Calu3 (cell line): ENCODE measurements around the gene MUCL3. TPM values are rescaled to one million over a fixed set of nuclear protein-coding genes. Genes with fewer than 3 reads are reported as not detected.
"Not testable (repeated sequence)": the region's sequence is repeated elsewhere in the genome, so short reads cannot be mapped to it uniquely, and the experiment has no call there.

Experiments
- BruUV-seq: library from RNA; stranded (reverse); fragments of 400-500 nt; replicated peaks from 2 replicates; lab custom pipeline; 2021; lab: Mats Ljungman, UMichigan
- CTCF ChIA-PET: fragments of 300-600 bp; sonication (Branson Sonifier 250); formaldehyde crosslinking; loops from one replicate; lab custom pipeline; 2022; ENCODE audit warnings: antibody characterized with exemption; lab: Charles Lee
- DNase-seq: peaks from one replicate; pipeline ENCODE4 v3.0.0; 2022
- H3K27ac Mint-ChIP-seq: one replicate; pipeline ENCODE4 v1.8.0; 2022; ENCODE audit warnings: mixed read lengths; ENCODE audit not compliant: unreplicated experiment
- H3K27me3 Mint-ChIP-seq: one replicate; pipeline ENCODE4 v1.8.0; 2022; ENCODE audit warnings: mixed read lengths; ENCODE audit not compliant: unreplicated experiment
- H3K36me3 Mint-ChIP-seq: one replicate; pipeline ENCODE4 v1.8.0; 2022; ENCODE audit warnings: mild to moderate bottlenecking, moderate library complexity, mixed read lengths; ENCODE audit not compliant: insufficient read depth, unreplicated experiment
- H3K4me1 Mint-ChIP-seq: one replicate; pipeline ENCODE4 v1.8.0; 2022; ENCODE audit warnings: mild to moderate bottlenecking, low read depth, mixed read lengths; ENCODE audit not compliant: unreplicated experiment
- H3K4me3 Mint-ChIP-seq: one replicate; pipeline ENCODE4 v1.8.0; 2022; ENCODE audit warnings: mild to moderate bottlenecking, low read depth, moderate library complexity, mixed read lengths; ENCODE audit not compliant: unreplicated experiment
- H3K9me3 Mint-ChIP-seq: one replicate; pipeline ENCODE4 v1.8.0; 2022; ENCODE audit warnings: low read depth, mixed read lengths; ENCODE audit not compliant: unreplicated experiment
- CTCF ChIP-seq: fragments of 200-600 bp; IDR thresholded peaks from one replicate; pipeline ENCODE4 v1.8.0; 2022; ENCODE audit warnings: antibody characterized with exemption; ENCODE audit not compliant: unreplicated experiment
- intact Hi-C: fragments of 100-400 bp; cut with micrococcal nuclease; formaldehyde crosslinking; loops from one replicate; pipeline ENCODE4 v1.10.0; 2022; ENCODE audit not compliant: unreplicated experiment
- total RNA-seq: library from RNA; stranded (reverse); gene quantifications from 2 replicates; pipeline ENCODE4 v1.2.3, GENCODE V29; 2022

The MUCL3 gene
- total RNA-seq, 1 experiment from 2014 or later, result 0.07 TPM

DNA sequence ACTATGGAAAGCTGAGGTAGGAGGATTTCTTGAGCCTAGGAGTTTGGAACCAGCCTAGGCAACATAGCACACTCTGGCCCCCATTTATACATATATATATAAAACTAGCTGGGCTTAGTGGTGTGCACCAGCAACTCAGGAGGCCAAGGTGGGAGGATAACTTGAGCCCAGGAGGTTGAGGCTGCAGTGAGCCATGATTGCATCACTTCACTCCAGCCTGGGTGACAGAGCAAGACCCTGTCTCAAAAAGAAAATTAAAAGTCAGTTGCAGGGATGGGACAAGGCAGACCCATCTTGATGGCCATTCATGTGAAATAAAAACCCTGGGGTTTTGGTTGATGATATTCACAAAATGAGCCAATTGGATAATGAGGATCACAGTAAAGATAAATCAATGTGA is 39.3 kb upstream of the MUCL3 start:
- CTCF ChIA-PET, result interaction anchor here (0.9 to 1.5 kb wide), 3 partner anchors 14 to 132 kb away, joined by 3 to 4 read pairs (median 3); no protein-coding TSS in a partner anchor
- Mint-ChIP-seq H3K36me3 (peaks cover 36% of the 10 kb centered on the region), H3K4me3 (no peak overlapping the region), H3K4me1 (peaks cover 8% of the 10 kb centered on the region), H3K9me3 (no peaks in the 10 kb centered on the region), H3K27ac (no peak overlapping the region), H3K27me3 (no peaks in the 10 kb centered on the region)
- DNase-seq, result no peak
- TF ChIP-seq CTCF, result no peak
- BruUV-seq, result no TSS peak
- intact Hi-C loops, result no loop called here

DNA sequence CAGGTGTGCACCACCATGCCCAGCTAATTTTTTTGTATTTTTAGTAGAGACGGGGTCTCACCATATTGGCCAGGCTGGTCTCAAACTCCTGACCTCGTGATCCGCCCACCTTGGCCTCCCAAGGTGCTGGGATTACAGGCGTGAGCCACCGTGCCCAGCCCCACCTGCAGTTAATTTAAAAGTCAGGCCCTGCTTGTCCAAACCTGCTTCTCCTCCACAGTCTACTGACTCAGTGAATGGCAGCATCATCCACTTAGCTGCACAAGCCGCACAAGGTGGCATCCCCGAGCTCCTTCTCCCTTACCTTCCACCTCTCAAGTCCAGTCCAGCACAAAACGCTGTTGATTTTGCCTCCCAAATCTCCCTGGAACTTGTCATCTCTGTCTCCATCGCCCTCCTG is 38.6 kb upstream of the MUCL3 start:
- H3K4me3 Mint-ChIP-seq, H3K9me3 Mint-ChIP-seq, intact Hi-C loops, BruUV-seq, H3K27ac Mint-ChIP-seq, H3K27me3 Mint-ChIP-seq, DNase-seq, H3K4me1 Mint-ChIP-seq: not testable (repeated sequence)
- H3K36me3 Mint-ChIP-seq, result peaks cover 32% of the 10 kb centered on the region
- CTCF ChIA-PET, result interaction anchor here (0.6 to 1.5 kb wide), 4 partner anchors 18 to 169 kb away, joined by 3 to 6 read pairs (median 4); partner anchors contain the start of gene DDR1

DNA sequence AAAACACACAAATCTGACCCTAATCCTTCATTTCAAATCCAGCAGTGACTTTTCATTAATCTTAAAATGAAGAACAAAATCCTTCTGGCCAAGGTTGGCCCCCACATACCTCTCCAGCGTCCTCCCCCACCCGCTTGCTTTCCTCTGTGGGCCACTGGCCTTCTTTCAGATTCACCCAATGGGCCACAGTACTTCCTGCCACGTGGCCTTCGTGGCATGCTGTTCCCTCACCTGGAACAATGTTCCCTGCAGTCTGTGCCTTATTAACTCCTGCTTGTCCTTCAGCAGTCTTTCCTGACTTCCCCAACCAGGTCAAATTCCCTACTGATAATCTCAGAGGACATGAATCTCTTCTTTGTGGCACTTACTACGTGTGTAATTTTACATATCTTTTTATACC is 38.1 kb upstream of the MUCL3 start:
- no peak for TF ChIP-seq CTCF
- no peak for DNase-seq
- CTCF ChIA-PET, result interaction anchor here (0.6 kb wide), 1 partner anchor 18 kb away, joined by 3 read pairs; the partner anchor contains the start of gene DDR1
- Mint-ChIP-seq H3K4me3 (no peak overlapping the region), H3K27me3 (no peaks in the 10 kb centered on the region), H3K27ac (no peak overlapping the region), H3K4me1 (peaks cover 8% of the 10 kb centered on the region), H3K36me3 (peaks cover 37% of the 10 kb centered on the region), H3K9me3 (no peaks in the 10 kb centered on the region)
- intact Hi-C loops, result no loop called here
- BruUV-seq, result no TSS peak

DNA sequence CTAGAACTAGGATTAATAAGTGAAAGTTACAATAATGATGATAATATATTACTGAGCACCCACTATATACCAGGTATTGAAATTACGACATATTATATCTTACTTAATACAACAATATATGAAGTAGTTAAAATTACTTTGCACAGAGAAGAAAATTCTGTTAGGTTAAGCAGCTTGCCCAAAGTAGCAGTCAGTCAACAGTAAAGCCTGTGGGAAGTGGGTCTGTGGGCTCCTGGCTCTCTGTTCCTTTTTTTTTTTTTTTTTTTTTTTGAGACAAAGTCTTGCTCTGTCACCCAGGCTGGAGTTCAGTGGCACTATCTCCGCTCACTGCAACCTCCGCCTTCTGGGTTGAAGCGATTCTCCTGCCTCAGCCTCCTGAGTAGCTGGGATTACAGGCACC is 37.5 kb upstream of the MUCL3 start:
- no peaks in the 10 kb centered on the region for H3K9me3 Mint-ChIP-seq
- intact Hi-C loops, result no loop called here
- peaks cover 13% of the 10 kb centered on the region for H3K4me1 Mint-ChIP-seq
- no peak overlapping the region for H3K27ac Mint-ChIP-seq
- H3K36me3 Mint-ChIP-seq, result peaks cover 41% of the 10 kb centered on the region
- H3K27me3 Mint-ChIP-seq, result no peaks in the 10 kb centered on the region
- no peak for TF ChIP-seq CTCF
- BruUV-seq, result no TSS peak
- no peak overlapping the region for H3K4me3 Mint-ChIP-seq
- CTCF ChIA-PET, result interaction anchor here (0.7 to 2.5 kb wide), 3 partner anchors 10 to 262 kb away, joined by 4 to 11 read pairs (median 4); partner anchors contain the start of gene VARS2
- no peak for DNase-seq

DNA sequence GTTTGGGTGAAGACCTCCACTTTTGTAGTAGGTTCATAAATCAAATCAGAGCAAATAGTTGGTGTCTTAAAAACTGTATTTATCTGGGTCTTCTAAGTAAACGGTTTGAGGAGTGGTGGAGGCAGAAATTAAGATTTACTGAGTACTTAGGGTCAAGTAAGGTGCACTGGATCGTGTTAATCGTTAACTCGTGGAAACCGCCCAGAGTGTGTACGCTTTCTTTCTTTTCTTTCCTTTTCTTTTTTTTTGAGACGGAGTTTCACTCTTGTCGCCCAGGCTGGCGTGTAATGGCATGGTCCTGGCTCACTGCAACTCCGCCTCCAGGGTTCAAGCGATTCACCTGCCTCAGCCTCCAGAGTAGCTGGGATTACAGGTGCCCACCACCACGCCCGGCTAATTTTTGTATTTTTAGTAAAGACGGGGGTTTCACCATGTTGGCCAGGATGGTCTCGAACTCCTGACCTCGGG is 33.4 kb upstream of the MUCL3 start:
- Mint-ChIP-seq H3K36me3 (peaks cover 38% of the 10 kb centered on the region), H3K4me3 (peak overlapping the region; percentile 97), H3K27ac (peak overlapping the region; percentile 76), H3K4me1 (peaks cover 25% of the 10 kb centered on the region)
- intact Hi-C loops, result loop anchor here (2.0 kb wide), 1 partner anchor 23 kb away; the partner anchor contains the start of gene DDR1
- CTCF ChIA-PET, result interaction anchor here (0.6 to 1.5 kb wide), 16 partner anchors 13 to 804 kb away, joined by 3 to 14 read pairs (median 4); partner anchors contain the start of genes DDR1 and IER3
- not testable (repeated sequence) for BruUV-seq, H3K27me3 Mint-ChIP-seq, H3K9me3 Mint-ChIP-seq
- peak; percentile 50 for DNase-seq
